ENCODE data around the gene EOMES. TPM values are rescaled to one million over a fixed set of nuclear protein-coding genes. Genes with fewer than 3 reads are reported as not detected.

EOMES gene
- total and polyA plus RNA-seq, 2 donors (not counting 3 experiments of a cell fraction or from before 2014, with no cell fraction given), result not detected

- no peaks in the 10 kb centered on the region for H4K20me1 ChIP-seq (replicated peaks; ENCODE audit: control insufficient read depth, extremely low read depth, insufficient read depth, low read length)
- DNase-seq (ENCODE audit: low read depth, low spot score) (no peak), FAIRE-seq (no peak)
- H3K9me1 ChIP-seq (replicated peaks; ENCODE audit: control insufficient read depth, extremely low read depth, insufficient read depth, low read length), result no peaks in the 10 kb centered on the region
- intact Hi-C loops (cut with micrococcal nuclease) (no loop called here), dilution Hi-C loops (cut with MboI; ENCODE audit: extremely low pct_ligation_motif_present, low sequenced_read_pairs) (no loop called here)
- no peaks in the 10 kb centered on the region for H3K36me3 ChIP-seq (ENCODE audit: control insufficient read depth in 2 of 2, extremely low read depth in 1 of 2, insufficient read depth in 2 of 2, low read length in 2 of 2)
- no peak overlapping the region for H3K27ac ChIP-seq (ENCODE audit: insufficient read depth, low read depth, low read length)
- H3K27me3 ChIP-seq (ENCODE audit: control insufficient read depth in 2 of 2, insufficient read depth in 2 of 2, low read length in 2 of 2), result peaks cover 79 to 89% of the 10 kb centered on the region in 2 experiments
- TF ChIP-seq MYC (IDR thresholded peaks at IDR 0.05; ENCODE audit: low read depth, low read length) (no peak), GATA2 (IDR thresholded peaks at IDR 0.05; ENCODE audit: insufficient read depth, insufficient read length, low read depth, low read length) (no peak), JUN (IDR thresholded peaks at IDR 0.05; ENCODE audit: borderline replicate concordance, insufficient read depth, insufficient read length, low read depth) (no peak), POLR2AphosphoS5 (IDR thresholded peaks at IDR 0.05; ENCODE audit: insufficient read depth, low read depth, low read length) (no peak), EZH2 (IDR thresholded peaks at IDR 0.05; ENCODE audit: borderline replicate concordance, low read depth, low read length, severe bottlenecking) (no peak), POLR2A (IDR thresholded peaks at IDR 0.05; ENCODE audit: low read depth, low read length) (no peak), FOS (IDR thresholded peaks at IDR 0.05; ENCODE audit: borderline replicate concordance, insufficient read depth, low read length) (no peak), CTCF (IDR thresholded peaks at IDR 0.05; ENCODE audit: extremely low read depth in 1 of 2, insufficient read depth in 1 of 2, low read depth in 1 of 2, low read length in 2 of 2) (no peak), MAX (IDR thresholded peaks at IDR 0.05; ENCODE audit: insufficient read depth, insufficient read length) (no peak)
- no peaks in the 10 kb centered on the region for H3K79me2 ChIP-seq (ENCODE audit: control insufficient read depth, insufficient read depth, low read length)
- H3K4me3 ChIP-seq (replicated peaks in 1 of 3; ENCODE audit: insufficient read depth in 1 of 3, low read depth in 1 of 3, low read length in 3 of 3), result no peak overlapping the region
- no peaks in the 10 kb centered on the region for H3K9me3 ChIP-seq (replicated peaks; ENCODE audit: control insufficient read depth, insufficient read depth, low read length)
- no peak overlapping the region for H3K4me2 ChIP-seq (ENCODE audit: insufficient read depth, low read length)
- ChIA-PET CTCF (interaction anchor here (0.6 to 1.5 kb wide), 4 partner anchors 10 to 612 kb away, joined by 3 to 4 read pairs (median 3); no protein-coding TSS in a partner anchor), POLR2A (no interaction called here)
- H3K4me1 ChIP-seq (ENCODE audit: control insufficient read depth, extremely low read depth, insufficient read depth, low read length), result peaks cover 25% of the 10 kb centered on the region
- H3K9ac ChIP-seq (replicated peaks; ENCODE audit: extremely low read depth, insufficient read depth, low read length), result no peak overlapping the region
- H2AFZ ChIP-seq (ENCODE audit: low read depth, low read length), result no peak overlapping the region
- no TSS peak for BruUV-seq (replicated peaks)
These were observed 5.8 kb downstream of the EOMES start for GRCh38 chr3:27716309-27716708.

Data from endothelial cell of umbilical vein (primary cell).